ES-I3 (cell line): ENCODE data around the gene IRF2BPL.

Source experiments
- H3K36me3 ChIP-seq: 2 replicates; pipeline ENCODE4 v1.6.1; 2013; ENCODE audit warnings: mild to moderate bottlenecking, low read length, control low read depth, moderate library complexity; ENCODE audit not compliant: insufficient read depth
- H3K4me1 ChIP-seq: 2 replicates; pipeline ENCODE4 v1.6.1; 2013; ENCODE audit warnings: mild to moderate bottlenecking, control low read depth, low read length; ENCODE audit not compliant: insufficient read depth
- H3K9ac ChIP-seq: 2 replicates; pipeline ENCODE4 v1.6.1; 2013; ENCODE audit warnings: low read depth, mild to moderate bottlenecking, low read length, moderate library complexity
- H3K9me3 ChIP-seq: 2 replicates; pipeline ENCODE4 v1.6.1; 2013; ENCODE audit warnings: mild to moderate bottlenecking, low read length, moderate library complexity; ENCODE audit not compliant: control insufficient read depth, insufficient read depth

The IRF2BPL gene

GRCh38 chr14:77043984-77044485 is 15.5 kb upstream of the IRF2BPL start:
- Histone ChIP-seq H3K36me3 (no peaks in the 10 kb centered on the region), H3K4me1 (peaks cover 57% of the 10 kb centered on the region), H3K9me3 (no peaks in the 10 kb centered on the region), H3K9ac (no peak overlapping the region)

DNA sequence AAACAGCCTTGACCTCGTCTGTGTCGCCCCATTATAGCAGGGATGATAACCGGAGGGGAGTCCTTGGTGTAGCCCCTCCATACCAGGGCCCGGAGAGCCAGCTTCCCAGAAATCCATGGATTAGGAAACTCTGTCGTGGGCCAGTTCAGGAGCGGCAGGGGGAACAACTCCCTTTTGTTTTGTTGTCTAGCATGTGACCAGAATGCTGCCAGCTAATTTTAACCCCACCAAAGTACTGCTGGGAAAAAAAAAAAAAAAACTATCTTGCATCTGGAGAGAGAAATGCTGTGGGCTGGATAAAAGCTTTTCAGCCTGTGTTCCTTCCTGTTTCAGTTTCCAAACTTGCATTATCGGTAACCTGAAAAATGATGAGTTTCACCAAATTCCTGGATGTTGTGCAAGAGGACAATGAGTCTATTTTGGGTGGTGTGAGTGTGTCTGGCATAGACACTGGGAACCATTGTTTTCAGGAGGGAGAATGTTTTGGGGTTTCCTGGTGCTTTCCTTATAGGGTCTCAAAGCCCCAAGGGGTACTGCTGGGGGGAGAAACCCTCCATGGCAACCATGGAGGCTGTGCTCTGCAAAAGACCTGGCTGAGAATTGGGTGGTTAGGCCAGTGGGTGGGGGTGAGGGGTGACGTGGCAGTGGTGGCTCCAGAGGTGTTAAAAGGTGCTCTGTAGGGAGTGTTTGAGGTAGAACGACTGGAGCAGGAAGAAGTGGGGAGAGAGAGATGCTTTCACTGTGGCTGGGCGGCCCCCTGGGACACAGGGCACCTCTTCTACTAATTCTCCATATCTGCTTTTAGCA is 14.9 kb upstream of the IRF2BPL start:
- H3K36me3 ChIP-seq, result no peaks in the 10 kb centered on the region
- H3K9me3 ChIP-seq, result no peaks in the 10 kb centered on the region
- H3K9ac ChIP-seq, result no peak overlapping the region
- H3K4me1 ChIP-seq, result peaks cover 61% of the 10 kb centered on the region

- Histone ChIP-seq H3K9me3 (no peaks in the 10 kb centered on the region), H3K9ac (0 out of 2 replicates have a peak overlapping the region, but pooled peaks have one; percentile 51), H3K4me1 (peaks cover 71% of the 10 kb centered on the region), H3K36me3 (no peaks in the 10 kb centered on the region)
Measured at GRCh38 chr14:77041881-77042545, 13.5 kb upstream of the IRF2BPL start.

GRCh38 chr14:77040741-77041653 is 12.5 kb upstream of the IRF2BPL start:
- Histone ChIP-seq H3K9me3 (no peaks in the 10 kb centered on the region), H3K36me3 (no peaks in the 10 kb centered on the region), H3K9ac (peak overlapping the region; percentile 51), H3K4me1 (peaks cover 79% of the 10 kb centered on the region)

DNA sequence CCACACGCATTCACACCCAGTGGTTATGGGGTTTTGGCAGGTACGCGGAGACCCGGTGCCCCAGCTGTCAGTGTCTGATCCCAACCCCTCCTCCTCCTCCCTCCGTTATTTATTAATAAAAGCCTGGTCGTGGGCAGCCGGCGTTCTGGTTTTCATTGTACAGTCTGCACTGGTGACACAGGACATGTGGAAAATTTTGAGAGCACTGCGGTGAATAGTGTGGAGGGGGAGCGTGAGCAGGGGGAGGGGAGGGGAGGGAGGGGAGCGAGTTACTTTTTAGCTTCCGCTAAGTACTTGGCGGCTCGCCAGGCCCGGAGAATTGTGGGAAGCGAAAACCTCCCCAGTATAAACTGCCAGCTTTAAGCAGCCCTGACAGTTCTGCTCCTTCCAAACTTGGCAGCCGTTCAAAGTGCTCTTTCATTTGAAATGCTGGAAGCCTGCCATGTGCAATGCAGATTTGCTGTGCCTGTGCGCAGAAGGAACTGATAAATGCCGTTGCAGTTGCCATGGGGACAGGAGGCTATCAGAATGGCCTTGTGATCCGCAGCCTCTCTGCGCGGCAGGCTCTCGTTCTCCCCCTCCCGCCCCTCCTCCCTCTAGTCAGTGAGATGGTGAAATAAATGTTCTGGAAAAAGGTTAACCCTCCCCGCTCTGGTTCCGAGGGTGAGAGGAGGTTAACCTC is 11.7 kb upstream of the IRF2BPL start:
- H3K9ac ChIP-seq, result peak overlapping the region; percentile 51
- peaks cover 73% of the 10 kb centered on the region for H3K4me1 ChIP-seq
- no peaks in the 10 kb centered on the region for H3K9me3 ChIP-seq
- no peaks in the 10 kb centered on the region for H3K36me3 ChIP-seq

- peaks cover 69% of the 10 kb centered on the region for H3K4me1 ChIP-seq
- H3K9ac ChIP-seq, result peak overlapping the region; percentile 51; the same call in 1 of the 2 replicates
- no peaks in the 10 kb centered on the region for H3K9me3 ChIP-seq
- H3K36me3 ChIP-seq, result no peaks in the 10 kb centered on the region
Measured at GRCh38 chr14:77039285-77040058, 11.0 kb upstream of the IRF2BPL start.

- peak overlapping the region; percentile 33; the same call in 1 of the 2 replicates for H3K9ac ChIP-seq
- peaks cover 60% of the 10 kb centered on the region for H3K4me1 ChIP-seq
- no peaks in the 10 kb centered on the region for H3K36me3 ChIP-seq
- H3K9me3 ChIP-seq, result no peaks in the 10 kb centered on the region
Measured at GRCh38 chr14:77037938-77038568, 9.5 kb upstream of the IRF2BPL start.

- no peaks in the 10 kb centered on the region for H3K36me3 ChIP-seq
- H3K4me1 ChIP-seq, result peaks cover 55% of the 10 kb centered on the region
- no peaks in the 10 kb centered on the region for H3K9me3 ChIP-seq
- H3K9ac ChIP-seq, result peak overlapping the region; percentile 33
Measured at GRCh38 chr14:77037215-77037937, 8.9 kb upstream of the IRF2BPL start.

DNA sequence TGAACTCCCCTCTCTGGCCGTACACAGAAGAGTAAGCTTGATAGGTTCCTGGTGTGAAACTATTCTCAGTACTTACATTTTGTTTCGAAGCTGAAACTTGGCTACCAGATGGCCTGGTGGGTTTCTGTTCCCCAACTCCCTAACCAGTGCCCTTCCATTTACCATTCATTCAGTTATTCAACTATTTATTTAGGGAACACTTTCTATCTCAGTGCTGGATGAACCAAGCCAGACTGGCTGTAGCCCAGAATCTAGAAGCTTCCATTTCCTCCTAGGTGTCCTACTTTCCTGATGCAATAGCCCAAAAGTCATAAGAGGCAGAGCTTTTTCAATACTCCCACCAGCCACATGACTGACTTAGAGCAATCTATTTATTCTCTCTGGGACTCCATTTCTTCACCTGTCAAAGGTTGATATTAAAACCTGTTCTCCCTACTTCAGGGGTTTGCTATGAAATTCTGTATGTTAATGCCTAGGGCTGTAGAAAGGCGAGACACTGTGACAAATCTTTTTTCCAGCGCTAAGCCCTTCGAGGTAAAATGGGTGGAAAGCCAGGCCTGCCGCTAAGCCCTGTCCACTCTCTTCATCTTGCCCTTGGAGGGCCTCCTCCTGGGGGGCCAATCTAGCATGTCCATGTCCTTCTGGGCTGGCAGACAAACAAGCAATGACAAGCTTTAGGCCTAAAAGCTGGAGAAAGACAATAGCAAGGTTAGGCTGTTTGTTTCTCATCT is 8.1 kb upstream of the IRF2BPL start:
- Histone ChIP-seq H3K9ac (no peak overlapping the region), H3K36me3 (no peaks in the 10 kb centered on the region), H3K9me3 (no peaks in the 10 kb centered on the region), H3K4me1 (peaks cover 53% of the 10 kb centered on the region)

GRCh38 chr14:77035267-77035666 is 6.8 kb upstream of the IRF2BPL start:
- Histone ChIP-seq H3K9me3 (no peaks in the 10 kb centered on the region), H3K36me3 (no peaks in the 10 kb centered on the region), H3K9ac (no peak overlapping the region), H3K4me1 (peaks cover 49% of the 10 kb centered on the region)

- Histone ChIP-seq H3K36me3 (no peaks in the 10 kb centered on the region), H3K9ac (peak overlapping the region; percentile 58), H3K9me3 (no peaks in the 10 kb centered on the region), H3K4me1 (peaks cover 46% of the 10 kb centered on the region)
Measured at GRCh38 chr14:77033622-77034589, 5.4 kb upstream of the IRF2BPL start.
